Measurements from ENCODE around the gene ACSM3. TPM values are rescaled to one million over a fixed set of nuclear protein-coding genes. Genes with fewer than 3 reads are reported as not detected.
"Not testable (repeated sequence)": the region's sequence is repeated elsewhere in the genome, so short reads cannot be mapped to it uniquely, and the experiment has no call there.

Gene ACSM3
- polyA plus RNA-seq, 3 donors from 2014 or later: 4.1 to 5.5 TPM; not detected in 1

DNA sequence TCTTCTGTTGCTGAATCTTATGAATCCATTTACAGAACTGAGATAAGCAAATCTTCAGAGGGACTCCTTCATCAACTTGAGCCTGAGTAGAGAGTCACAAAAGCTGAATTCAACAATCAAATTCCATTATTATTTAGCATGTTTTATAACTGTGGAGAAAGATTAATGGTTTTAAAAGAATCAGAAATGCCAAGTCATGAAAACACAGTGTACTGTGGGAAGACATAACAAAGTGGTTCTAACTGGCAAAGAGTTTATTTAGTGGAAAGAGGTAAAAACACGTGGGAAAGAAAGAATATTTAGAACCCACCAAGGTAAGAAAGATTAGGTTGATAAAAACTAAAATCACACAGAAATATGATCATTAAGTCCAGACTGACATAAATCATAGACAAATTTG is 37.5 kb downstream of the ACSM3 start:
- Mint-ChIP-seq H3K27me3 (ENCODE audit: low read depth in 3 of 3) (peaks cover 0 to 1% (median 0%) of the 10 kb centered on the region in 3 donors), H3K4me3 (no peak overlapping the region), H3K9me3 (no peaks in the 10 kb centered on the region), H3K27ac (no peak overlapping the region), H3K4me1 (peaks cover 6 to 11% of the 10 kb centered on the region in 2 donors), H3K36me3 (peaks cover 3 to 12% (median 7%) of the 10 kb centered on the region in 3 donors)
- DNase-seq: no peak

DNA sequence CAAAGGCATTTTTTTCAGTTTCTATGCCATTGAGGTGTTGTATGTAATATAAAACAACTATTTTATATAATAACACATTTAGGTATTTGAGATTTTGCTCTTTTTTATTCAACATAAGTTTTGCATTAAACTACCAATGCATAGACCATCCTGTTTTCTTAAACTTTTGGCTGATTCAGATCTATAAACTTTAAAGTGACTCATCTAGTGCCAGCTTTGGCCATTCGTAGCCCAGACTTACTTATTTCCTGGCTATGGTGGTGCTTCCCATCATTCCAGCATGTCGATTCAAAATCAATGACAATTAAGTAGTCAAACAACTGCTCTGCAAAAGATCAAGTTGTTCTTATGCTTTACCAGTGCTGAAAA is 39.4 kb downstream of the ACSM3 start:
- peaks cover 0 to 5% (median 1%) of the 10 kb centered on the region in 3 donors for H3K27me3 Mint-ChIP-seq (ENCODE audit: low read depth in 3 of 3)
- no peak for DNase-seq
- peak overlapping the region in 1 of 6 donors; percentile 34 for H3K27ac Mint-ChIP-seq
- no peak overlapping the region for H3K4me3 Mint-ChIP-seq
- H3K36me3 Mint-ChIP-seq: peaks cover 0 to 6% (median 4%) of the 10 kb centered on the region in 3 donors
- H3K4me1 Mint-ChIP-seq: peaks cover 22 to 30% of the 10 kb centered on the region in 2 donors
- no peaks in the 10 kb centered on the region for H3K9me3 Mint-ChIP-seq

DNA sequence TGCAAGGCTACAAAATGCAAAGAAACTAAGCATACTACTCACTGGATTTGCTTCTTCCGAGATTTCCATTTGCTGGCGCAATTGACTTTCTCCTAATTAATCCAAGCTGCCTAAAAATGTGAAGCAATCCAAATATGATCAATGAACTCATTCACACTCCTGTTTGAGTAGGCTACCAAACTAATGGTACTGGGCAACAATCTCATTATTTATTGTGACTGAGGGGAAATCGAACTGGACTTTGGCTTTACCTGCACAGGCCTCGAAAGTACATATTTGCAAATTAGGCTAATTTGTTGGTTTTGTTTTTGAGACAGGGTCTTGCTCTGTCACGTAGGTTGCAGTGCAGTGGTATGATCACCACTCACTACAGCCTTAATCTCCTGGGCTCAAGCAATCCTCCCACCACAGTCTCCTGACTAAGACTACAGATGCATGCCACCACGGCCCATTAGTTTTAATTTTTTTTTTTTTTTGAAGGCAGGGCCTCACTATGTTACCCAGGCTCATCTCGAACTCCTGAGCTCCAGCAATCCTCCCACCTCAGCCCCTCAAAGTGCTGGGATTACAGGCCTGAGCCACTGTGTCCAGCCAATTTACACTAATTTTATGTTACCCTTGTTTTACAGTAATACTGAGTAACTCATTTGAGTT is 39.9 kb downstream of the ACSM3 start:
- peaks cover 0 to 6% (median 4%) of the 10 kb centered on the region in 3 donors for H3K36me3 Mint-ChIP-seq
- H3K4me3 Mint-ChIP-seq: no peak overlapping the region
- DNase-seq: no peak
- H3K9me3 Mint-ChIP-seq: no peaks in the 10 kb centered on the region
- H3K27ac Mint-ChIP-seq: peak overlapping the region in 1 of 6 donors; percentile 34
- peaks cover 22 to 33% of the 10 kb centered on the region in 2 donors for H3K4me1 Mint-ChIP-seq
- peaks cover 0 to 5% (median 1%) of the 10 kb centered on the region in 3 donors for H3K27me3 Mint-ChIP-seq (ENCODE audit: low read depth in 3 of 3)

DNA sequence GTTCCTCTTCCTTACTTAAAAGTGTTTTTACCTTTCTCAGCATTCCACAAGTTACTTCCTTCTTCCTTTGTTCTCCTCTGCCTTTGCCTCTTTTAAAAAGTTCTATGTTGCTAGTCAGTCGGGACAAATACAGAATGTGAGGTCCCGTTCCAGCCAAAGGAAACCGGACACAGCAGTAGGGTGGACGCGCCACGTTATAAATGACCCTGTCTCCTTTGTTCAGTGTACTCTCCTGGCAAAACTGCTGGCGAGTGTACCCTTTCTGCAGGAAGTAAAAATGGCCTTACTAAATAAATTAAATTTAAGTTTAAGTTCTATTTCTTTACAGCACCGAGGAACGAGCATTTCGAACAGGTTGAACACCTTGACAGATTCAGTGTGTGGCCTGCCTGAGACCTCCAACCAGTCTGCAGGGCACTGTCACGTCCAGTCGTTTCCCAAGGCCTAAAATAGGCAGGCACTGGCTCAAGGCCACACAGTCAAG is 41.9 kb downstream of the ACSM3 start:
- peak in 1 of 3 donors; percentile 0 for DNase-seq
- Mint-ChIP-seq H3K4me3 (peak overlapping the region; percentile 96 to 100 (median 98)), H3K4me1 (peaks cover 24 to 37% of the 10 kb centered on the region in 2 donors), H3K27ac (peak overlapping the region; percentile 88 to 97 (median 94))
- H3K36me3 Mint-ChIP-seq; H3K27me3 Mint-ChIP-seq (ENCODE audit: low read depth in 3 of 3); H3K9me3 Mint-ChIP-seq: not testable (repeated sequence)

DNA sequence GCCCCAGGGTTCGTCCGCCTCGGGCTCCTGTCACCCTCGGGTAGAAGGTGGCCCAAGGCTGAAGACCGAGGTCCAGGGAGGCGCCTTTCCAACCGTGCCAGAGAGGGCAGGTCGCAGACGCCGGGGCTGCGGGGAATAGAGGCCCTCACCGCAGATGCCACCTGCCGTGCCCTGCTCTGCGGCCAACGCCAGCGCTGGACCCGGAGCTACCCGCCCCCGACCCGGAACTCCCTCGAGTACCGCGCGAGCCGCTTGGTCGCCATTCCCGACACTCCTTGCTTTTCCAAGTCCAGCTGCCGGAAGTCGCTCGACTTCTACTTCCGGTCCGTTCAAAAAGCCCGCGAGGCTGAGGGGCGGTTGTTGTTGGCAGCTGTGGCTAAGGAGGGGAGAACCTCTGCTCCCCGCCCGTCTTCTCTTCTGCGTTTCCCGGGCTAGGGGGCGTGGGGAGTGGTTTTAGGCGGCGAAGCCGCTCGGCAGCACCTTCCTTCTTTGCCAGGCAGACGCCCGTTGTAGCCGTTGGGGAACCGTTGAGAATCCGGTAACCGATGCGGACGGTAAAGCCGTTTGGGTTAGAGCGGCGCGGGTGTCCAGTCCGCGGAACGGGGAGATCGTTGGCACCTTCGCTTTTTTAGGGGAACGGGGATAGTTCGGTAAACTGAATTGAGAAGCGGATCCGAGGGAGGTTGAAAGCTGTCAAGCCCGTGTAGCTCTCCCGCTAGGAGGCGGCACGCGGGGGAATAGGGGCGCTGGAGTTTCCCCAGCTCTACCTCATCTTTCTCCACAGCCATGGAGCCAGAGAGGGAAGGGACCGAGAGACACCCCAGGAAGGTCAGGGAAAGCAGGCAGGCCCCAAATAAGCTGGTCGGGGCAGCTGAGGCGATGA is 42.6 kb downstream of the ACSM3 start, which contains the start of the genes ERI2 and REXO5:
TSS of gene ERI2 (minus strand) at position 305 of the 883 bp plus-strand sequence. CDS start at position 263, 42 bp downstream.
TSS of gene REXO5 (plus strand) at position 360 of the 883 bp plus-strand sequence. CDS start at position 787, 427 bp downstream.
- Mint-ChIP-seq H3K27ac (peak within 1 kb of the TSS; percentile 88 to 97 (median 94)), H3K36me3 (no peaks in the 10 kb centered on the region), H3K4me3 (peak within 1 kb of the TSS; percentile 96 to 100 (median 98)), H3K4me1 (peaks cover 28 to 44% of the 10 kb centered on the region in 2 donors), H3K9me3 (no peaks in the 10 kb centered on the region), H3K27me3 (ENCODE audit: low read depth in 3 of 3) (peaks cover 0 to 5% (median 1%) of the 10 kb centered on the region in 3 donors)
- peak; percentile 73 to 76 (median 75) for DNase-seq

DNA sequence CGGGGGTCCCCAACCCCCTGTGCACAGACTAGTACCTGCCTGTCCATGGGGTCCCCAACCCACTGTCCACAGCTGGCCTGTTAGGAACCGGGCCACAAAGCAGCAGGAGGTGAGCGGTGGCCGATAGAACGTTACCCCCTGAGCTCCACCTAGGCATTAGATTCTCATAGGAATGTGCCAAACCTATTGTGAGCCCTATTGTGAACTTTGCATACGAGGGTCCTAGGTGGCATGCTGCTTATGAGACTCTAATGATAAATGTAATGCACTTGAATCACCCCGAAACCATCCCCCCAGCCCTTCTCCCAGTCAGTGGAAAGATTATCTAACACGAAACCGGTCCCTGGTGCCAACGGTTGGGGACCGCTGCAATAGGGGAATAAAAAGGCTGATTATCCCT is 44.0 kb downstream of the ACSM3 start:
- Mint-ChIP-seq H3K4me1 (peaks cover 28 to 44% of the 10 kb centered on the region in 2 donors), H3K9me3 (no peaks in the 10 kb centered on the region), H3K27ac (peak overlapping the region in 5 of 6 donors; percentile 14 to 63 (median 32)), H3K4me3 (peak overlapping the region; percentile 77 to 99 (median 96)), H3K36me3 (no peaks in the 10 kb centered on the region), H3K27me3 (ENCODE audit: low read depth in 3 of 3) (peaks cover 0 to 5% (median 1%) of the 10 kb centered on the region in 3 donors)
- DNase-seq: no peak

DNA sequence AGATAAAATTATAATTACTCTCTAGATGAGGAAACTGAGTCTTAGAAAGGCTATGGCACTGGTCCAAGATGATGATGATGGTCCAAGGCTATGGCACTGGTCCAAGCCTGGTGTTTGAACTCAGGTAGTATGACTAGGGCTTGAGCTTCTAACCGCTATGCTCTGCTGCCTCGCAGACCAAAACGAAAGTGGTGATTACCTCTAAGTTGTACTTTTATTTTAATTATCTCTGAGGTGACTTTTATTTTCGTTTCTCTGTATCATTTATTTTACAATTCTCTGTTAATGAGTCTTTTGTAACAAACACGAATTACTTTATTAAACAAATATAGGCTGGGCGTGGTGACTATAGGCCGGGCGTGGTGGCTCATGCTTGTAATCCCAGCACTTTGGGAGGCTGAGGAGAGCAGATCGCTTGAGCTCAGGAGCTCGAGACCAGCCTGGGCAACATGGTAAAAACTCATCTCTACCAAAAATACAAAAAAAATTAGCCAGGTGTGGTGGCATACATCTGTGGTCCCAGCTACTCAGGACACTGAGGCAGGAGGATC is 48.1 kb downstream of the ACSM3 start:
- Mint-ChIP-seq H3K4me1 (peaks cover 16 to 25% of the 10 kb centered on the region in 2 donors), H3K9me3 (no peaks in the 10 kb centered on the region), H3K36me3 (no peaks in the 10 kb centered on the region), H3K27ac (no peak overlapping the region), H3K27me3 (ENCODE audit: low read depth in 3 of 3) (no peaks in the 10 kb centered on the region), H3K4me3 (no peak overlapping the region)
- no peak for DNase-seq

DNA sequence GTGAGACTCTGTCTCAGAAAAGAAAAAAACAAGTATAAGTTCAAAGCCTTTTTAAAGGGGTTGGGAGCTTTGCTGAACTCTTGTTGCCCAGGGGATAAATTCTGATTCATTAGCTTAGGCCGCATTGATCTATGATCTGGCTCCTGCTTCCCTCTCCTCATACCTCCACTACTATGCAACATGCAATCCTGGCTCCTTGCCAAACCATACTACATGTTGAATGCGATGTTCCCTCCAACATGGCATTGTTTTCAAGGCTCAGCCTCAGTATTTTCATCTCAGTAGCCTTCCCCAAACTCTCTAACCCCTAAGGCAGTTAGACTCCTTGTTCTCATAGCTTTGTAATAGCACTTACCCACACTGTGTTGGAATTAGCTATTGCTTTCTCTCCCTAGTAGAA is 48.7 kb downstream of the ACSM3 start:
- no peaks in the 10 kb centered on the region for H3K9me3 Mint-ChIP-seq
- no peaks in the 10 kb centered on the region for H3K36me3 Mint-ChIP-seq
- H3K27me3 Mint-ChIP-seq (ENCODE audit: low read depth in 3 of 3): no peaks in the 10 kb centered on the region
- no peak for DNase-seq
- peaks cover 12 to 20% of the 10 kb centered on the region in 2 donors for H3K4me1 Mint-ChIP-seq
- H3K4me3 Mint-ChIP-seq: no peak overlapping the region
- no peak overlapping the region for H3K27ac Mint-ChIP-seq

DNA sequence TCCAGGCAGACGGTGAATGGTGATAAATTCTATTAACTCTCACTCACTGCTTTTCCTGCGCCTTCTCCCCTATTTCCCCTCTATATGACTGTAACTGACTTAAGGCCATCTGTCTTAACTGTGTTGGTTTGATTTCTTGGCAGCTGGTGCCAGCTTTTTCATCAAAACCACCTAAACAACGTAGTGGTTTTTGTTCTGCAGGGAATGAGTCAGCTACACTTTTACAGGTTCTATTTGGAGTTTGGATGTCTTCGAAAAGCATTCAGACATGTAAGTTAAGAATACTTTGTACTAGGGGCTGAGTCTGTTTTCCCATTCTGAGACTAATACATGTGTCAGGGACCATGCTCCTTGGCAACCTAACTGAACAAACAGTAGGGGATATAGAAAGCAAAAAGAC is 51.0 kb downstream of the ACSM3 start:
- Mint-ChIP-seq H3K27ac (no peak overlapping the region), H3K9me3 (no peaks in the 10 kb centered on the region), H3K36me3 (peaks cover 0 to 3% (median 0%) of the 10 kb centered on the region in 3 donors), H3K4me3 (no peak overlapping the region), H3K27me3 (ENCODE audit: low read depth in 3 of 3) (no peaks in the 10 kb centered on the region), H3K4me1 (peaks cover 7 to 10% of the 10 kb centered on the region in 2 donors)
- no peak for DNase-seq

DNA sequence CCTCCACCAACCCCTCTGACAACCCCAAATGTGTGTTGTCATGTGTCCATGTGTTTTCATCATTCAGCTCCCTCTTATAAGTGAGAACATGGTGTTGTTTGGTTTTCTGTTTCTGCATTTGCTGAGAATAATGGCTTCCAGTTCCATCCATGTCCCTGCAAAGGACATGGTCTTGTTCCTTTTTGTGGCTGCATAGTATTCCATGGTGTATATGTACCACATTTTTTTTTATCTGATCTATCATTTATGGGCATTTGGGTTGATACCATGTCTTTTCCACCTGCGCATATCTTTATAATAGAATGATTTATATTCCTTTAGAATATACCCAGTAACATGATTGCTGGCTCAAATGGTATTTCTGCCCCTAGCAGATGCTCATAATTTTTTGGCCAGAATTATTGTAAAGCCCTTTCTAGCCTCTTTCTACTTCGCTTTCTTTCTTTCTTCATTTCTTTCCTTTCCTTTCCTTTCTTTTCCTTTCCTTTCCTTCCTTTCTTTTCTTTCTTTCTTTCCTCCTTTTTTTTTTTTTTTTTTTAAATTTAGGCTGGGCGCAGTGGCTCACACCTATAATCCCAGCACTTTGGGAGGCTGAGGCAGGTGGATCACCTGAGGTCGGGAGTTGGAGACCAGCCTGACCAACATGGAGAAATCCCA is 55.2 kb downstream of the ACSM3 start:
- no peak overlapping the region for H3K4me3 Mint-ChIP-seq
- no peak for DNase-seq
- H3K4me1 Mint-ChIP-seq: peaks cover 7 to 10% of the 10 kb centered on the region in 2 donors
- H3K36me3 Mint-ChIP-seq: peaks cover 0 to 7% (median 0%) of the 10 kb centered on the region in 3 donors
- H3K27ac Mint-ChIP-seq: no peak overlapping the region
- peaks cover 0 to 2% (median 0%) of the 10 kb centered on the region in 3 donors for H3K27me3 Mint-ChIP-seq (ENCODE audit: low read depth in 3 of 3)
- no peaks in the 10 kb centered on the region for H3K9me3 Mint-ChIP-seq

DNA sequence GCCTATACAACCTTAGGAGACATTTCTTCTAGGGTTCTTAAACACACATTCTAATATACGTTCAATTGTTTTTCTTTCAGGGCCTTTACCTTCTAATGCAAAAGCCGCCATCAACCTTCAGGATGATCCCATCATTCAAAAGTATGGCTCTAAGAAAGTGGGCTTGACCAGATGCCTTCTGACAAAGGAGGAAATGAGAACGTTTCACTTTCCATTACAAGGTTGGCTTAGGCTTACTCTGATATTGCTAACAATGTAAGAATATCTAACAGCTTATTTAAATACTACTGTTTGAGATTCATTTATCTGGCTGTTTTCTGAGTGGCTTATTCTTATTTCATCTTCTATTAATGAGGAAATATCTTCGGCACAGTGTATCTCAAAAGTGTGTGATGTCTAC is 57.9 kb downstream of the ACSM3 start:
- Mint-ChIP-seq H3K27me3 (ENCODE audit: low read depth in 3 of 3) (peaks cover 0 to 2% (median 0%) of the 10 kb centered on the region in 3 donors), H3K36me3 (peaks cover 0 to 7% (median 0%) of the 10 kb centered on the region in 3 donors), H3K4me3 (no peak overlapping the region), H3K9me3 (no peaks in the 10 kb centered on the region), H3K4me1 (peaks cover 7 to 10% of the 10 kb centered on the region in 2 donors), H3K27ac (peak overlapping the region in 1 of 6 donors; percentile 30)
- DNase-seq: no peak

DNA sequence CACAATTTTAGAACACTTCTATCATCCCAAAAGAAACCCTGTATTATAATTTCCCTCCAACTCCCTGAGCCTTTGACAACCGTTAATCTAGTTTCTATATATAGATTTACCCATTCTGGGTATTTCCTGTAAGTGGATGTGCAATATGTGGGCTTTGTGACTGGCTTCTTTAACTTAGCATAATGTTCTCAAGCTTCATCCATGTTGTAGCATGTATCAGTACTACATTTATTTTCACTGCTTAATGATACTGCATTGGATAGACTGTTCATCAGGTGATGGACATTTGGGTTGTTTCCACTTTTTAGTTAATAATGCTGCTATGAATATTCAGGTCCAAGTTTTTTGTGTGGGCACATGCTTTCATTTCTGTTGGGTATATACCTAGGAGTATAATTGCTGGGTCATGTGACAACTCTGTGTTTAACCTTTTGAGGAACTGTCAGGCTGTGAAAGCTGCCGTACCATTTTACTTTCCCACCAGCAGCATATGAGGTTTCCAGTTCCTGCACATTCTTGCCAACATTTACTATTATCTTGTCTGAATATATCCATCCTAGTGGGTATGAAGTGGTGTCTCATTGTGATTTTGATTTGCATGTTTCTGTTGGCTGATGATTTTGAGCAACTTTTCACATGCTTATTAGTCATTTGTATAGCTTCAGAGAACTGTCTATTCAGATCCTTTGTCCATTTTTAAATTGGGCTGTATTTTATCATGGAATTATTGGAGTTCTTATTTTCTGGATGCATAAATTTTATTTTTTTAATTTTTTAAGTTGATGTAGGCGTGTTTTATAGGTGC is 58.9 kb downstream of the ACSM3 start:
- no peak overlapping the region for H3K4me3 Mint-ChIP-seq
- peaks cover 0 to 2% (median 0%) of the 10 kb centered on the region in 3 donors for H3K27me3 Mint-ChIP-seq (ENCODE audit: low read depth in 3 of 3)
- H3K27ac Mint-ChIP-seq: peak overlapping the region in 1 of 6 donors; percentile 7
- peaks cover 0 to 7% (median 0%) of the 10 kb centered on the region in 3 donors for H3K36me3 Mint-ChIP-seq
- no peak for DNase-seq
- H3K4me1 Mint-ChIP-seq: peaks cover 7 to 10% of the 10 kb centered on the region in 2 donors
- H3K9me3 Mint-ChIP-seq: no peaks in the 10 kb centered on the region
